GM12892 (cell line): Measurements from ENCODE around the gene DDIT4.

ENCODE experiments used
- POLR2A ChIP-seq: IDR thresholded peaks from 2 replicates; pipeline ENCODE4 v1.6.1; 2011; ENCODE audit warnings: low read depth, low read length, control low read depth
- POLR2AphosphoS5 ChIP-seq: IDR thresholded peaks from 2 replicates; pipeline ENCODE4 v1.6.1; 2011; ENCODE audit warnings: low read depth, low read length, control low read depth

DNA sequence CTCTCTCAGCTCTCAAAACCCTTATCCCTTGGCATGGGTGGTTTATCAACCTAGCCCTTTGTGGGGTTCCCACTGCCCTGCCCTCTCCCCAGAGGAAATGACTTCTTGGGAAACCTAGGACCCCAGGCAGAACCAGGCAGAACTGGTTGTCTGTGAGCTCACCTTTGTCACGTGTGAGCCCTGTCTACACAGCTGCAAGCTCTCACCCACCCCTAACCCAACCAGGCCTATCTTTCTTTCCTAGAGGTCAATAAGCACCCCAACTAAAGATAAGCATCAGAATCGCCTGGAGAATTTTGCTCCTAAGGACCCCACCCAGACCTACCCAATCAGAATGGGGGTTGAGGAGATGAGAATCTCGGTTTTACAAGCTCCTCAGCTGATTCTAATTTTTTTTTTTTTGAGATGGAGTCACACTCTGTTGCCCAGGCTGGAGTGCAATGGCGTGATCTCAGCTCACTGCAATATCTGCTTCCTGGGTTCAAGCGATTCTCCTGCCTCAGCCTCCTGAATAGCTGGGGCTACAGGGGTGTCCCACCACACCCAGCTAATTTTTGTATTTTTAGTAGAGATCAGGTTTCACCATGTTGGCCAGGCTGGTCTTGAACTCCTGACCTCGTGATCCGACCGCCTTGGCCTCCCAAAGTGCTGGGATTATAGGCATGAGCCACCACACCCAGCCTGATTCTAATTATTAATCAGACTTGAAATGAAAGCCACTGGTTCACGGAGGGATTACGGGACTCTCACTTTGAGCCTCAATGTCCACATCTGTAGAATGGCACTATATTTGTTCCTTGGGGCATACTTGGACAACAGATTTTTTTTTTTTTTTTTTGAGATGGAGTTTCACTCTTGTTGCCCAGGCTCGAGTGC, 7.5 kb upstream of the DDIT4 start:
- TF ChIP-seq POLR2A (no peak), POLR2AphosphoS5 (no peak)
